T-cell (primary cell): ENCODE measurements around the gene POLR1D. TPM values are rescaled to one million over a fixed set of nuclear protein-coding genes. Genes with fewer than 3 reads are reported as not detected.

Source experiments
- ATAC-seq, 4 experiments: fragments of 200-7000 bp in 3 of 4; fragments of 150-1000 bp in 1 of 4; cut with Tn5 transposase; replicated peaks in 1 of 4; 1 replicate in 3 of 4; 2 replicates in 1 of 4; pipeline ENCODE4 v1.10.0; 2021; ENCODE audit warnings: moderate library complexity in 3 of 4, mild to moderate bottlenecking in 2 of 4, moderate number of reproducible peaks in 1 of 4
- CTCF ChIA-PET, 2 donors: fragments of 300-600 bp; sonication (Branson Sonifier 250); formaldehyde crosslinking; loops; one replicate each; lab custom pipeline; 2022; ENCODE audit warnings: antibody characterized with exemption in 2 of 2; lab: Charles Lee
- POLR2A ChIA-PET, 2 donors: fragments of 300-600 bp; sonication (Branson Sonifier 250); formaldehyde crosslinking; loops; one replicate each; lab custom pipeline; 2022; ENCODE audit warnings: antibody characterized with exemption in 2 of 2; lab: Charles Lee
- DNase-seq, 35 experiments: peaks; one replicate each; pipeline versions ENCODE4 v3.0.0 to v3.0.0-alpha.2; 2013 to 2023
- H3K27ac ChIP-seq: one replicate; pipeline ENCODE4 v1.5.1; 2013; ENCODE audit warnings: low read length
- H3K27me3 ChIP-seq, 2 experiments: replicated peaks in 1 of 2; 1 replicate in 1 of 2; 2 replicates in 1 of 2; pipeline versions ENCODE4 v1.6.1 to v1.7.0; 2013; ENCODE audit warnings: low read length in 1 of 2, mixed read lengths in 1 of 2; ENCODE audit not compliant: control insufficient read depth in 2 of 2, insufficient read depth in 2 of 2; ENCODE audit errors: extremely low read depth in 1 of 2
- H3K36me3 ChIP-seq, 2 donors: 1 replicate in 1 of 2; 2 replicates in 1 of 2; pipeline versions ENCODE4 v1.6.1 to v1.7.0; 2013; ENCODE audit warnings: low read length in 1 of 2; ENCODE audit not compliant: control insufficient read depth in 2 of 2, insufficient read depth in 1 of 2; ENCODE audit errors: extremely low read depth in 1 of 2
- H3K4me1 ChIP-seq, 2 experiments: 1 replicate in 1 of 2; 2 replicates in 1 of 2; pipeline versions ENCODE4 v1.6.1 to v1.7.0; 2013; ENCODE audit warnings: low read length in 2 of 2, mixed read lengths in 1 of 2; ENCODE audit not compliant: insufficient read depth in 2 of 2, control insufficient read depth in 1 of 2; ENCODE audit errors: extremely low read depth in 1 of 2
- H3K4me3 ChIP-seq, 2 donors: 1 replicate in 1 of 2; 2 replicates in 1 of 2; pipeline versions ENCODE4 v1.5.1 to v1.7.0; 2013; ENCODE audit warnings: mild to moderate bottlenecking in 2 of 2, low read length in 1 of 2, moderate library complexity in 1 of 2; ENCODE audit not compliant: control insufficient read depth in 1 of 2; ENCODE audit errors: extremely low read depth in 1 of 2
- H3K9me3 ChIP-seq: 2 replicates; pipeline ENCODE4 v1.7.0; 2013
- H3K27ac Mint-ChIP-seq, 2 donors: one replicate each; pipeline ENCODE4 v1.8.0; 2020 to 2021; ENCODE audit warnings: mild to moderate bottlenecking in 2 of 2, mixed read lengths in 2 of 2
- H3K27me3 Mint-ChIP-seq, 2 donors: one replicate each; pipeline ENCODE4 v1.8.0; 2021 to 2022; ENCODE audit warnings: mixed read lengths in 2 of 2
- H3K36me3 Mint-ChIP-seq: one replicate; pipeline ENCODE4 v1.8.0; 2021; ENCODE audit warnings: mixed read lengths
- H3K4me1 Mint-ChIP-seq, 3 donors: one replicate each; pipeline ENCODE4 v1.8.0; 2020 to 2022; ENCODE audit warnings: mixed read lengths in 3 of 3, mild to moderate bottlenecking in 1 of 3
- H3K4me3 Mint-ChIP-seq, 3 donors: one replicate each; pipeline ENCODE4 v1.8.0; 2020 to 2022; ENCODE audit warnings: mild to moderate bottlenecking in 3 of 3, mixed read lengths in 3 of 3, moderate library complexity in 3 of 3
- H3K9me3 Mint-ChIP-seq, 3 donors: one replicate each; pipeline ENCODE4 v1.8.0; 2020 to 2022; ENCODE audit warnings: mixed read lengths in 3 of 3
- WGBS: methylation state at CpG from one replicate; pipeline ENCODE4 v1.1.5; 2013; ENCODE audit warnings: missing lambda C conversion rate; ENCODE audit not compliant: insufficient coverage; 5-methylcytosine and 5-hydroxymethylcytosine counted together
- total RNA-seq, 35 experiments: library from RNA in 6 of 35; stranded (reverse) in 6 of 35; fragments of 120-200 nt in 1 of 35; gene quantifications; one replicate each; pipeline versions ENCODE4 v1.2.1 to v1.2.4 and lab custom pipeline; 2013 to 2026

Gene POLR1D
- total RNA-seq, 5 donors from 2014 or later (not counting 1 experiment from before 2014, with no cell fraction given), result 136 to 167 (median 139) TPM

DNA sequence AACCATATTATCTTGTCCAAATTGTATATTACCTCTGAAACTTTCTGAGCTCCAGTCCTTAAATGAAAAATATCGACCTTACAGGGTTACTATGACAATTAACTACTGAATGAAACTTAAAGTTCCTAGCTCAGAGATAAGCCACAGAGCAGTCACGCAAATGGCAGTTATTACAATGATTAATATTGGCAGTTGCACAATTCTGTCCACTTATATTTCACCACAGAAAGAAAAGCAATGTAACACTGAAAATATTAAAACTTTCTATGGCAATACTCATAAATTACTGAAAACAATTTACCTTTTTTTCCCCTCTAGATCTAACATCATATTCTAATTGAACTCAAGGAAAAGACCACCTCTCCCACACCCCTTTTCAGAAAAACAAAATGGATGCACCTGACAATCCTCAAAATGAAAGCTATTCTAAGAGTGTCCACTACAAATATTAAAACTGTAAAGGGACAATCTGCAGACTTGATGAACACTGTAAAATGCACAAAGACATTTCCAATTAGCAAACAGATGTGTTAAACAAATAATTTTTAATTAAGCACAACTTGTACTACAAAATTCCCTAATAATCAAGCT is 16.0 kb upstream of the POLR1D start:
- H3K27me3 ChIP-seq, result no peaks in the 10 kb centered on the region
- H3K4me3 Mint-ChIP-seq, result no peak overlapping the region
- H3K4me1 Mint-ChIP-seq, result peaks cover 39 to 46% (median 45%) of the 10 kb centered on the region in 3 donors
- H3K27ac Mint-ChIP-seq, result no peak overlapping the region
- no peaks in the 10 kb centered on the region for H3K36me3 ChIP-seq
- no peak overlapping the region for H3K4me3 ChIP-seq
- ChIA-PET CTCF (interaction anchor here (0.6 to 0.7 kb wide), 3 partner anchors 15 to 620 kb away, joined by 3 to 4 read pairs (median 3); no protein-coding TSS in a partner anchor), POLR2A (interaction anchor here in 1 of 2 donors (1.0 kb wide), 1 partner anchor 33 kb away, joined by 4 read pairs; no protein-coding TSS in a partner anchor)
- no peak overlapping the region for H3K27ac ChIP-seq
- WGBS, result 100% methylated on average over 1 of the region's 2 CpGs
- DNase-seq (no peak), ATAC-seq (no peak)
- no peaks in the 10 kb centered on the region for H3K27me3 Mint-ChIP-seq
- no peaks in the 10 kb centered on the region for H3K36me3 Mint-ChIP-seq
- no peaks in the 10 kb centered on the region for H3K9me3 Mint-ChIP-seq
- H3K9me3 ChIP-seq, result peaks cover 2% of the 10 kb centered on the region
- no peaks in the 10 kb centered on the region for H3K4me1 ChIP-seq

DNA sequence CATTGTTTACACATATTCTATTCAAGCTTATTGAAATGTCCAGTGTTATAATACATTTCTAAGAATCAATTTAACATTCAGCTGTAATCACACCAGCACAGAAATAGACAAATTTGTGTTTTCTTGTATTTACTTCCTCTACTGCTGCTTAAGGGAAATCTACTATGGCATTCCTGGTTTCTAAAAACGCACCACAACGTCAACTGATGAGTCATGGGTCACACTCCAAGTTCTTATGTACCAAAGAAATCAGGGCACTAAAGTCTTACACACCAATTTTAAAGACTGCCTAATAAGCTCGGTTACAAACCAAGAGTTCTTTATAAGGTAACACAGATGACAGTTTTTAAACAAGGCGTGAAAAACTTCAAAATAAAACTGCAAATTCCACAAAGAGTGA is 14.6 kb upstream of the POLR1D start:
- Histone ChIP-seq H3K27ac (no peak overlapping the region), H3K4me3 (no peak overlapping the region), H3K27me3 (no peaks in the 10 kb centered on the region), H3K9me3 (peaks cover 2% of the 10 kb centered on the region), H3K4me1 (no peaks in the 10 kb centered on the region), H3K36me3 (no peaks in the 10 kb centered on the region)
- ChIA-PET POLR2A (no interaction called here), CTCF (interaction anchor here (0.6 to 0.7 kb wide), 2 partner anchors 36 to 492 kb away, joined by 3 read pairs; no protein-coding TSS in a partner anchor)
- ATAC-seq (no peak), DNase-seq (no peak)
- H3K27me3 Mint-ChIP-seq, result no peaks in the 10 kb centered on the region
- H3K4me3 Mint-ChIP-seq, result no peak overlapping the region
- peaks cover 41 to 54% (median 48%) of the 10 kb centered on the region in 3 donors for H3K4me1 Mint-ChIP-seq
- no CpG with 5 or more reads among the region's 4 CpGs for WGBS
- H3K9me3 Mint-ChIP-seq, result no peaks in the 10 kb centered on the region
- no peak overlapping the region for H3K27ac Mint-ChIP-seq
- H3K36me3 Mint-ChIP-seq, result no peaks in the 10 kb centered on the region

DNA sequence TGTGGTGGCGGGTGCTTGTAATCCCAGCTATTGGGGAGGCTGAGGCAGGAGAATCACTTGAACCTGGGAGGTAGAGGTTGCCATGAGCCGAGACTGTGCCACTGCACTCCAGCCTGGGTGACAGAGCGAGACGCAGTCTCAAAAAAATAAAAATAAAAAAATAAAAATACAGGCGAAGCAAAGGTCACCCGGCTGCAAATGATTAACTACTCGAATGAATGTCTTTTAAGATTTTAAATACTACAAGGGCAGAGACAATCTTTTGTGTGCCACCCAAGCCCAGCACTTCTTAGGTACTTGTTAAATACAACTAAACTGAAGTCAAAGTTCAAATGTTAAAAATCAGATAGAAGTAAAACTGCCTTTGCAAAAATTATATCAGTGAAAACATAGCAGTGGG is 8.1 kb upstream of the POLR1D start:
- WGBS, result no CpG with 5 or more reads among the region's 7 CpGs
- CTCF ChIA-PET, result no interaction called here
- Histone ChIP-seq H3K4me1 (peaks cover 0 to 2% of the 10 kb centered on the region in 2 experiments), H3K36me3 (peaks cover 0 to 5% of the 10 kb centered on the region in 2 donors), H3K4me3 (no peak overlapping the region), H3K27me3 (no peaks in the 10 kb centered on the region), H3K27ac (no peak overlapping the region), H3K9me3 (no peaks in the 10 kb centered on the region)
- Mint-ChIP-seq H3K4me1 (peaks cover 58 to 76% (median 65%) of the 10 kb centered on the region in 3 donors), H3K4me3 (no peak overlapping the region), H3K9me3 (no peaks in the 10 kb centered on the region), H3K36me3 (peaks cover 20% of the 10 kb centered on the region), H3K27me3 (no peaks in the 10 kb centered on the region), H3K27ac (no peak overlapping the region)
- no peak for ATAC-seq
- POLR2A ChIA-PET, result no interaction called here
- DNase-seq, result no peak

DNA sequence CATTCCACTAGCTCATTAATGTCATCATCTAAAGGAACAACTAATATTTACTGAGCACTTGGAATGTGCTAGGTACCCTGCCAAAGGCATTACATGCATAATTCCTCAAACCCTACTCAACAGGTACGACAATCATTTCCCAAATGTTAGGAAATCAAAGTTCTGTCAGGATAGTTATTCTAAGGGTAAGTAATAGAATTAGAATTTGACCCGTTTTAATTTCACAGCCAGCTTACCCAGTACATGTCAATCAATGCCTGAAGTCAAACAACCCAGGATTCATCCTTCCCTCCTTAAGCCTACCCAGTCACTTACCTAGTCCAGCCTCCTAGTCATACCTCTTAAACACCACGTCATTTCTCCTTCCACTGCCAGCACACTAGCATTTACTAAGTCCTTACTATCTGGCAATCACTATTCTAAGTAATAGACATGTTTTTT is 3.8 kb upstream of the POLR1D start:
- 100% methylated on average over 1 of the region's 3 CpGs for WGBS
- no peaks in the 10 kb centered on the region for H3K9me3 Mint-ChIP-seq
- H3K4me3 ChIP-seq, result no peak overlapping the region
- H3K4me1 ChIP-seq, result peaks cover 12 to 21% of the 10 kb centered on the region in 2 experiments
- no peaks in the 10 kb centered on the region for H3K9me3 ChIP-seq
- peaks cover 54 to 61% (median 59%) of the 10 kb centered on the region in 3 donors for H3K4me1 Mint-ChIP-seq
- H3K36me3 ChIP-seq, result peaks cover 0 to 5% of the 10 kb centered on the region in 2 donors
- H3K27ac Mint-ChIP-seq, result no peak overlapping the region
- no peaks in the 10 kb centered on the region for H3K27me3 ChIP-seq
- H3K27ac ChIP-seq, result no peak overlapping the region
- POLR2A ChIA-PET, result no interaction called here
- H3K4me3 Mint-ChIP-seq, result peak overlapping the region in 1 of 3 donors; percentile 87
- DNase-seq, result no peak
- peaks cover 21% of the 10 kb centered on the region for H3K36me3 Mint-ChIP-seq
- no peaks in the 10 kb centered on the region for H3K27me3 Mint-ChIP-seq
- CTCF ChIA-PET, result interaction anchor here in 1 of 2 donors (0.8 kb wide), 1 partner anchor 8 kb away, joined by 4 read pairs; no protein-coding TSS in a partner anchor
- no peak for ATAC-seq

DNA sequence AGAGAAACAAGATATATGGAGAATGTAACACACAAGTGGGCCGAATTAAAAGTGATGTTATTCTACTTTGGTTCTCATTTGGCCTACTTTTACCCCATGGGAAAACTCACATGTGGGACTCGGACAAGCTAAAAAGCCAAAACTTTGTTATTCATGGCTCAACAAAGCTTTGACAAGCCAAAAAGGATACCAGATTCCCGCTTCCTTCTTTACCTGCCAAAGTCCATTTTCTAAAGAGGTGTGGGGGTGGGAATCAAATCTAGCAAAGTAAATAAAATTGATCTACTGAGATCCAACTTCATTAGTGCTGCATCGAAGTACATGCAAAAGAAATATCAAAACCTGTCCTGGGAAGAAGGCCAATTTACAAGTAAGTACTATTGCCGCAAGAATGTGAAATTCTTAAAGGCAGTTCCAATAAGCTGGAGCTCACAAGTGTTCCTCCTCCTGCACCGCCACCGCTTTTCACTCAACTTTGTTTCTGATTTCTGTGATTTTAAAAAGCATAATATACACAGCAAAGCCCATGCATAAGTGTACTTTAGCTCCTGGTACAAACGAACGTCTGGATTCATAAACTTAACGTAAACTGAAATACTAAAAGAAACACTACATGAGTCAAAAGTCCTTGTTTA is 2.5 kb upstream of the POLR1D start:
- ATAC-seq (no peak), DNase-seq (no peak)
- peaks cover 4 to 5% of the 10 kb centered on the region in 2 donors for H3K36me3 ChIP-seq
- peak overlapping the region; percentile 83 to 84 for H3K27ac Mint-ChIP-seq
- ChIA-PET POLR2A (interaction anchor here (0.5 to 0.8 kb wide), 4 partner anchors 17 to 1397 kb away, joined by 3 to 4 read pairs (median 4); no protein-coding TSS in a partner anchor), CTCF (interaction anchor here (0.6 to 1.1 kb wide), 3 partner anchors 20 to 196 kb away, joined by 3 read pairs; no protein-coding TSS in a partner anchor)
- 75% methylated on average over 4 of the region's 10 CpGs for WGBS
- H3K9me3 ChIP-seq, result no peaks in the 10 kb centered on the region
- H3K9me3 Mint-ChIP-seq, result no peaks in the 10 kb centered on the region
- H3K36me3 Mint-ChIP-seq, result peaks cover 26% of the 10 kb centered on the region
- peak overlapping the region; percentile 77 to 91 for H3K4me3 ChIP-seq
- peaks cover 59 to 66% (median 63%) of the 10 kb centered on the region in 3 donors for H3K4me1 Mint-ChIP-seq
- H3K27ac ChIP-seq, result no peak overlapping the region
- peak overlapping the region; percentile 87 to 94 (median 91) for H3K4me3 Mint-ChIP-seq
- H3K27me3 Mint-ChIP-seq, result no peaks in the 10 kb centered on the region
- H3K27me3 ChIP-seq, result no peaks in the 10 kb centered on the region
- H3K4me1 ChIP-seq, result peaks cover 21 to 24% of the 10 kb centered on the region in 2 experiments

DNA sequence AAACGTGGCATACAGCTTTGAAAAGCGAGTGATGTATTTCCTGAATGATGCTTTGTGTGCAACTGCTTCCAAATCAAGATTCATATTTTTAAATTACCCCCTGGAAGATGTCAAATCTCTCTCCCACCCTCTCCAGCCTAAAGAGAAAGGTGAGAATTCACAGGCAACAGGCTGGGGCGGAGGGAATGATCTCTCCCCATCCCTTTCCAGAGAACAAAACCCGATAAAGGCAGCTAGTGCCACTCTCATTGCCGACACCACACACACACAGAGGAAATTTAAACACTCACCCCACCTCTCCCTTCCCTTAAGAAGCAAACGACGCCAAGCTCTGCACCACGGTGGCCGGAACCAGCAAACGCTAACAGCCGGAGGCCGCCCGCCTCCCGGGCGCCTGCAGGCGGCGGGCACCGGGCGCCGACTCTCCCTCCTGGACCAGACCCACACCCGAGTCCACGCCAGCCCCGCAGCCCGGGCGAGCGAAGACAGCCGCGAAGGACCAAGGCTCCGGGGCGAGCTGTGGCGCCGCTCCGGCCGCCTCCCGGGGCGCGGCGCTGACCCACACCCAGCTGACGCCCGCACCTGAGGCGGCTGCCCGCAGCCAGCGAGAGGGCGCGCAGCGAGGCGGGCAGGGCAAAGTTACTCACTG is 1.8 kb upstream of the POLR1D start:
- Histone ChIP-seq H3K4me1 (peaks cover 21 to 24% of the 10 kb centered on the region in 2 experiments), H3K36me3 (peaks cover 4 to 5% of the 10 kb centered on the region in 2 donors), H3K4me3 (peak overlapping the region; percentile 77 to 91), H3K9me3 (no peaks in the 10 kb centered on the region), H3K27me3 (no peaks in the 10 kb centered on the region), H3K27ac (no peak overlapping the region)
- DNase-seq (peak in 34 of 35 experiments; percentile 8 to 61 (median 28)), ATAC-seq (peak; percentile 9 to 25 (median 20))
- Mint-ChIP-seq H3K27me3 (no peaks in the 10 kb centered on the region), H3K27ac (peak overlapping the region; percentile 83 to 84), H3K4me3 (peak overlapping the region; percentile 87 to 94 (median 91)), H3K36me3 (peaks cover 22% of the 10 kb centered on the region), H3K9me3 (no peaks in the 10 kb centered on the region), H3K4me1 (peaks cover 57 to 66% (median 65%) of the 10 kb centered on the region in 3 donors)
- under 1% methylated on average over 40 of the region's 47 CpGs for WGBS
- POLR2A ChIA-PET, result interaction anchor here (0.6 to 2.1 kb wide), 6 partner anchors 18 to 1397 kb away, joined by 3 to 10 read pairs (median 3); partner anchors contain the start of gene MTIF3 (in 1 of the 2)
- CTCF ChIA-PET, result interaction anchor here (0.6 to 1.3 kb wide), 8 partner anchors 9 to 1991 kb away, joined by 3 to 6 read pairs (median 3); no protein-coding TSS in a partner anchor
